Breast epithelium (tissue), 4 donors: ENCODE measurements around the gene GAD2. TPM values are rescaled to one million over a fixed set of nuclear protein-coding genes. Genes with fewer than 3 reads are reported as not detected.
A peak's percentile ranks its signal among the peaks of the same experiment; 100 is the strongest.

Experiments used
- DNase-seq, 2 donors: peaks; one replicate each; pipeline ENCODE4 v3.0.0-alpha.2; 2019; ENCODE audit warnings: low spot score in 2 of 2
- H3K27ac ChIP-seq, 2 donors: fragments of 200-600 bp; sonication (generic) in 1 of 2; one replicate each; pipeline ENCODE4 v1.5.1; 2016 to 2019; ENCODE audit warnings: mild to moderate bottlenecking in 1 of 2
- H3K27me3 ChIP-seq, 2 donors: fragments of 200-600 bp; sonication (generic) in 1 of 2; one replicate each; pipeline versions ENCODE4 v1.5.1 to v1.6.0; 2017 to 2019; ENCODE audit warnings: control low read depth in 1 of 2, mild to moderate bottlenecking in 1 of 2
- H3K36me3 ChIP-seq: fragments of 200-600 bp; one replicate; pipeline ENCODE4 v1.5.1; 2019
- H3K4me1 ChIP-seq, 2 donors: fragments of 200-600 bp; sonication (generic); one replicate each; pipeline ENCODE4 v1.5.1; 2016 to 2019; ENCODE audit warnings: control low read depth in 1 of 2
- H3K4me3 ChIP-seq, 3 donors: fragments of 200-600 bp; sonication (generic); 1 replicate in 2 of 3; 2 replicates in 1 of 3; pipeline ENCODE4 v1.5.1; 2016 to 2019; ENCODE audit warnings: mild to moderate bottlenecking in 3 of 3, moderate library complexity in 2 of 3
- H3K9me3 ChIP-seq, 2 donors: fragments of 200-600 bp; sonication (generic) in 1 of 2; one replicate each; pipeline ENCODE4 v1.5.1; 2016 to 2019; ENCODE audit warnings: control low read depth in 1 of 2
- CTCF ChIP-seq, 3 donors: fragments of 450-650 bp; IDR thresholded peaks; one replicate each; pipeline ENCODE4 v1.5.1; 2016 to 2017; ENCODE audit warnings: antibody characterized with exemption in 3 of 3, mild to moderate bottlenecking in 3 of 3, moderate library complexity in 3 of 3
- POLR2A ChIP-seq: fragments of 450-650 bp; IDR thresholded peaks from one replicate; pipeline ENCODE4 v1.6.1; 2016; ENCODE audit warnings: antibody characterized with exemption, mild to moderate bottlenecking, moderate library complexity
- POLR2AphosphoS5 ChIP-seq, 3 donors: sonication (generic); formaldehyde crosslinking; IDR thresholded peaks; one replicate each; pipeline ENCODE4 v1.6.1; 2017; ENCODE audit warnings: antibody characterized with exemption in 3 of 3
- intact Hi-C: fragments of 100-400 bp; cut with DNase I; formaldehyde crosslinking; loops from one replicate; pipeline ENCODE4 v1.15.1; 2023; ENCODE audit warnings: low total_unique reads
- total RNA-seq, 3 donors: library from RNA; depleted of rRNA; stranded (reverse); fragments of >200 nt; gene quantifications; one replicate each; pipeline ENCODE4 v1.1.0, GENCODE V29; 2016

The GAD2 gene
- total RNA-seq, 3 donors from 2014 or later: not detected

- Histone ChIP-seq H3K4me3 (peak overlapping the region in 1 of 3 donors; percentile 37), H3K4me1 (peaks cover 0 to 13% of the 10 kb centered on the region in 2 donors), H3K36me3 (no peaks in the 10 kb centered on the region), H3K27me3 (peaks cover 4 to 100% of the 10 kb centered on the region in 2 donors), H3K9me3 (no peaks in the 10 kb centered on the region), H3K27ac (no peak overlapping the region)
- DNase-seq: no peak
- intact Hi-C loops: no loop called here
- no peak for TF ChIP-seq POLR2A
- TF ChIP-seq POLR2AphosphoS5 (IDR thresholded peaks at IDR 0.05): no peak
These were observed 1.1 kb upstream of the GAD2 start for GRCh38 chr10:26215396-26215934.

GRCh38 chr10:26215935-26216584, 514 bp upstream of the GAD2 start:
- Histone ChIP-seq H3K27ac (no peak overlapping the region), H3K4me3 (peak overlapping the region in 2 of 3 donors; percentile 4 to 37), H3K27me3 (peaks cover 4 to 100% of the 10 kb centered on the region in 2 donors), H3K4me1 (peaks cover 0 to 13% of the 10 kb centered on the region in 2 donors), H3K9me3 (no peaks in the 10 kb centered on the region), H3K36me3 (no peaks in the 10 kb centered on the region)
- DNase-seq: no peak
- intact Hi-C loops: no loop called here
- TF ChIP-seq CTCF (IDR thresholded peaks at IDR 0.05): no peak

- peak overlapping the region in 1 of 3 donors; percentile 45 for H3K4me3 ChIP-seq
- H3K9me3 ChIP-seq: no peaks in the 10 kb centered on the region
- intact Hi-C loops: no loop called here
- H3K27me3 ChIP-seq: peaks cover 4 to 100% of the 10 kb centered on the region in 2 donors
- H3K36me3 ChIP-seq: no peaks in the 10 kb centered on the region
- no peak for DNase-seq
- H3K27ac ChIP-seq: no peak overlapping the region
- TF ChIP-seq CTCF (IDR thresholded peaks at IDR 0.05) (no peak), POLR2A (no peak), POLR2AphosphoS5 (IDR thresholded peaks at IDR 0.05) (no peak)
- peaks cover 0 to 13% of the 10 kb centered on the region in 2 donors for H3K4me1 ChIP-seq
These were observed 967 bp downstream of the GAD2 start for GRCh38 chr10:26217396-26218086.

GRCh38 chr10:26219676-26220075, 3.1 kb downstream of the GAD2 start:
- TF ChIP-seq POLR2A (no peak), POLR2AphosphoS5 (IDR thresholded peaks at IDR 0.05) (no peak), CTCF (IDR thresholded peaks at IDR 0.05) (no peak)
- no peak overlapping the region for H3K4me3 ChIP-seq
- no peak overlapping the region for H3K27ac ChIP-seq
- H3K27me3 ChIP-seq: peaks cover 4 to 85% of the 10 kb centered on the region in 2 donors
- DNase-seq: no peak
- H3K9me3 ChIP-seq: no peaks in the 10 kb centered on the region
- intact Hi-C loops: no loop called here
- H3K36me3 ChIP-seq: no peaks in the 10 kb centered on the region
- H3K4me1 ChIP-seq: peaks cover 0 to 13% of the 10 kb centered on the region in 2 donors

GRCh38 chr10:26220901-26221300, 4.3 kb downstream of the GAD2 start:
- Histone ChIP-seq H3K9me3 (no peaks in the 10 kb centered on the region), H3K36me3 (no peaks in the 10 kb centered on the region), H3K4me1 (peaks cover 0 to 9% of the 10 kb centered on the region in 2 donors), H3K27me3 (peaks cover 4 to 72% of the 10 kb centered on the region in 2 donors), H3K4me3 (no peak overlapping the region), H3K27ac (no peak overlapping the region)
- intact Hi-C loops: no loop called here
- TF ChIP-seq CTCF (IDR thresholded peaks at IDR 0.05) (no peak), POLR2A (no peak), POLR2AphosphoS5 (IDR thresholded peaks at IDR 0.05) (no peak)
- DNase-seq: no peak
